HG03097 (cell line): ENCODE results near the gene CAMTA1.
"Not testable (repeated sequence)": the region's sequence is repeated elsewhere in the genome, so short reads cannot be mapped to it uniquely, and the experiment has no call there.

Experiments used
- ATAC-seq: cut with Tn5 transposase; IDR thresholded peaks from one replicate; pipeline ENCODE4 v1.9.1; 2021; ENCODE audit not compliant: unreplicated experiment, low FRiP score

The CAMTA1 gene

DNA sequence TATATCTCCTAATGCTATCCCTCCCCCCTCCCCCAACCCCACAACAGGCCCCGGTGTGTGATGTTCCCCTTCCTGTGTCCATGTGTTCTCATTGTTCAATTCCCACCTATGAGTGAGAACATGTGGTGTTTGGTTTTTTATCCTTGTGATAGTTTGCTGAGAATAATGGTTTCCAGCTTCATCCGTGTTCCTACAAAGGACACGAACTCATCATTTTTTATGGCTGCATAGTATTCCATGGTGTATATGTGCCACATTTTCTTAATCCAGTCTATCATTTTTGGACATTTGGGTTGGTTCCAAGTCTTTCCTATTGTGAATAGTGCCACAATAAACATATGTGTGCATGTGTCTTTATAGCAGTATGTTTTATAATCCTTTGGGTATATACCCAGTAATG, 812.8 kb downstream of the CAMTA1 start:
- not testable (repeated sequence) for ATAC-seq

DNA sequence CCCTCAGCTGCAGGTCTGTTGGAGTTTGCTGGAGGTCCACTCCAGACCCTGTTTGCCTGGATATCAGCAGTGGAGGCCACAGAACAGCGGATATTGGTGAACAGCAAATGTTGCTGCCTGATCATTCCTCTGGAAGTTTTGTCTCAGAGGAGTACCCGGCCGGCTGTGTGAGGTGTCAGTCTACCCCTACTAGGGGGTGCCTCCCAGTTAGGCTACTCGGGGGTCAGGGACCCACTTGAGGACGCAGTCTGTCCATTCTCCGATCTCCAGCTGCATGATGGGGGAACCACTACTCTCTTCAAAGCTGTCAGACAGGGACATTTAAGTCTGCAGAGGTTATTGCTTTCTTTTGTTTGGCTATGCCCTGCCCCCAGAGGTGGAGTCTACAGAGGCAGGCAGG, 819.7 kb downstream of the CAMTA1 start:
- not testable (repeated sequence) for ATAC-seq

DNA sequence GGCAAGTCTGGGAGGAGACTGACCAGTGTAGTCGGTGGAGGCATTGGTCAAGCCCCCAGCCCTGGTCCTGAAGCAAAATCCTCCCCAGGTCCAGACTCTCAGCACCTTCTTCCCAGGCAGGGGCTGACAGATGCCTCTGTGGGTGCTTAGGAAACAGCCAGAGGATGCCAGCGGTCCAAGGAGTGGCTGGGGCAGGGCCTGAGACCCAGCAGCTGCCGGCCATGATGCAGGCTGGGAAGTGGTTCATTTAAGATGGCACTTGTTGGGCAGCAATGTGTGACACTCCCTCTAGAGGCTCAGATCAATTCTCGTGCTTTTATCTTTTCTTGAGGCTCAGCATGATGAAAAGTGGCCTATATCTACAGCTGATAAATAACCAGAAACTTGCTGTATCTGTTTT, 820.8 kb downstream of the CAMTA1 start:
- ATAC-seq: no peak

DNA sequence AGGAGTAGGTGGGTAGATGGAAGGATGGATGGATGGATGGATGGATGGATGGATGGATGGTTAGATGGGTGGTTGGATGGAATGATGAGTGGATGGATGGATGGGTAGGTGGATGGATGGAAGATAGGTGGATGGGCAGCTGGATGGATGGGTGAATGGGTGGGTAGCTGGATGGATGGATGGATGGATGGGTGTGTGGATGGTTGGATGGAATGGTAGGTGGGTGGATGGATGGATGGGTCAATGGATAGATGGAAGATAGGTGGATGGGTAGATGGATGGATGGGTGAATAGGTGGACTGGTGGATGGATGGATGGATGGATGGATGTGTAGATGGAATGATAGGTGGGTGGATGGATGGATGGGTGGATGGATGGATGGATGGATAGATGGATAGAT, 821.8 kb downstream of the CAMTA1 start:
- ATAC-seq: no peak

DNA sequence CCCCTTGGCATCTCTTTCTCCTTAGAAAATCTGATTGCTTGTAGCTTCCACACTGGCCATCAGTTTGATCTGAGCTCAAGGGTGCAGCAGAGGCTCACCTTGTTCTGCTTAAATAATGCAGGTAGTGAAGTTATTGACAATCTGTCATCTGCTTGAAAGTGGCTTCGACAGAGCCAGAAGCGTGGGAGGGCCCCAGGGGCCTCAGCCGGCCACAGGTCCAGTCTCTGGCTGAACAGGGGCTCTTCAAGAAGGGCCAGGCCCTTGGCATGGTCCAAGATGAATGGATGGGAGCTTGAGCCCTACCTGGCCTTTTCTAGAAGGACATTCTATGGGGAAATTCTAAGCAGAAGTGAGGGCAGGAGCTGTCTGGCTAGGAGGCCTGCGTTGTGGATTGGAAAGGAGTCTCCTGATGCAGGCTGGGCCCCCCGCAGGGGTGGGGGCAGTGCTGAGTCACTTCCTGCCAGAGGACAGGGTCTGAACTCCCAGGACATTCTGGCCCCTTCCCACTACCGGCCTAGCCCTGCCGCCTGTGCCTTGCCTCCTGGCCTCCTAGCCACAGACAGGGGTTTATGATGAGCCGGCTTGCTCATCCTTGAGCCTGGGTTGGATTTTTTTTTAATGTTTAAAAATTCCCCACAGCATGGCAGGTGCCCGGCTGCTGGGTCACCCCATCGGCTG, 823.5 kb downstream of the CAMTA1 start:
- no peak for ATAC-seq

DNA sequence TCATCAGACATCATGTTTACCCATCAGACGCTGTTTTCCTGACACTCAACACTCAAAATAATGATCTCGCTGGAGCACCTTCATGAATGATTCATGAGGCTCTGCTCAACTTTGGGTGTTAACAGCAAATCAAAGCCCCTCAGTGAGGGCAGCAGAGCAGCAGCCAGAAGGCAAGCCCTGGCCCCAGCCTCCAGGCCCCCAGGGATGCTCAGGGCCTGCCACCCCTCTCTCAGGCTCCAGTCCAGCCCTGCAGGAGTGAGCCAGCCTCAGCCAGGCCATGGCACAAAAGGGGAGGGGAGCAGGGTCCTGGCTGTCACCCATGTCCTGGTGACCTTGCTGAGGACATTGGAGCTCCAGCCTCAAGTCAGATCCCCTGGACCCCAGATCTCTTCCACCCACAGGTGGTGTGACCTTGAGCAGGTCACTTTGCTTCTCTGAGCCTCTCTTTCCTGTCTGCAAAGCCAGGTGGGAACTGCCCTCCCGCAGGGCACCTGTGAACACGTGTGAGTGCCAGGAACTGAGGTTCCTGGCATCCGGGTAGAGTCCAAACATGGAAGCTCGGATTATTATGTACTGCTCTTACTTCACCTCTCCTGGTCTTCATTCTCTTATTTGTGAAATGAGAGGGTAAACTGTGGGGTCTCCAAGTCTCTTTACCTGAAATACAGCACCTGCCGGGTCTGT, 824.2 kb downstream of the CAMTA1 start:
- no peak for ATAC-seq

DNA sequence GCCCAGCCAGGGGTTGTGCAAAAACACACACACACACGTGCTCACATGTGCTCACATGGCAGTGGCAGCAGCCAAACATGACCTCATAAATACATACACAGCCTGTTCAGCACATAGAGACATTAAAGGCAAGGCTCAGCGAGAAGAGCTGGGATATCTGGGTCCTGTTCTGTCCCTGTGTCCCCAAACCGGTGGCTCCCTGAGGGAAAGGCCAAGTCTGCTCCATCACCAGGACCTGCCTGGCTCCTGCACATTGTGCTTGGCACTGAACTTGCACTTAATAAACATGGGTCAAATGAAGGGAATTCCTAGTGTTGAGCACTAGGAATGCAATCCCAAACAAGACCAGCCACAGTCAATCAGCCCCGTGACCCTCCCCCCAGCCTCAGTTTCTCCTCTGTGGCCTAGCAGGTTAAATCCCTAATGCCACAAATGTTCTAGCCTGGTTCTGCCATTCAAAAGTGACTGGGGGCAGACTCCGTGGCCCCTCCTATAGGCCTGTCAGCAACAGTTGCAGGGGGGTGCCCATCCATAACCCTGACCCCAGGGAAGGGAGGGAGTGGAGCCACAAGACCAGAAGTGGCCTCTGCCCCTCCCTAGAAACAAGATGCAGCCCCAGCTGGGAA, 825.0 kb downstream of the CAMTA1 start:
- ATAC-seq: no peak

DNA sequence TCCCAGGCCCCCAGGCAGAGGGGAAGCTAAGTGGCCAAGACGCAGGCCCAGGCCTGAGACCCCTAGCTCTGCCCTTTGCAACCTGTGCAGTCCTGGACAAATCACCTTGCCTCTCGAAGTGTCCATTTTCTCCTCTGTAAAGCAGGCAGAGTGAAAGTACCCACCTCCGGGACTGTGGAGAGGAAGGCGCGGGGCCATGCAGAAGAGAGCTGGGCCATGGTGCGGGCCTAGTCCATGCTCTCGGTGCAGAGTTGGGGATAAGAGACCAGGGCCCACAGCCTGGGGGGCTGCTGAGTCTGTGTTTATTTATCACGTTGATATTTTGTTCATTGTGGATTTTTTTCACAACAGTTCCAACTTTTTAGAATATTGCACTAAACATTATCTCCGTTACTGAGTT, 825.7 kb downstream of the CAMTA1 start:
- no peak for ATAC-seq

DNA sequence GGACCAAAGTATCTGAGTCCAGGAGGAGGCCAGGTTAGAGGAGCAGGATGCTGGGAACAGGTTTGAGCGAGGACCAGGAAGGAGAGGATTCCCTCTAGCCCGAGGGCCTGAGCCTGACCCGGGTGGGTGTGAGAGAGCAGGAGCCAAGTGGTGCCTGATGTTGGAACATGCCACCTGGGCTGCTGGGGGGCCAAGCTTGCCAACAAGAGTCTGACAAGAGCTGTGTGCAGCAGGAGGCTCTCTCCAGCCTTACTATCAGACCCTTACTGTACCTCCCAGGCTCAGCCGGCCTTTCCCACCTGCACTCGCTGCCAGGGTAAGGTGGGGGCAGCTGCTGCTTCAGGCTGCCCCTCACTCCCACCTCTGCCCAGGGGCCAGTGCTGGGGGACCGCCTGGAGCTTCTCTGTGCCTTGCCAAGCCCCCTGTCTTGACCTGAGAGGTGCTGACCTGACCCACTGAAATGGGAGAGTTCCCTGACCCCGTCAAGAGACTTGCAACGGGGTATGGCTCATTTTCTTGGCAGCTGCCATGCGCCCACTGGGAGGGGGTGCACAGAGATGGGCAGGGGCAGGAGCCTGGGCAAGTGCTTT, 826.3 kb downstream of the CAMTA1 start:
- ATAC-seq: no peak

DNA sequence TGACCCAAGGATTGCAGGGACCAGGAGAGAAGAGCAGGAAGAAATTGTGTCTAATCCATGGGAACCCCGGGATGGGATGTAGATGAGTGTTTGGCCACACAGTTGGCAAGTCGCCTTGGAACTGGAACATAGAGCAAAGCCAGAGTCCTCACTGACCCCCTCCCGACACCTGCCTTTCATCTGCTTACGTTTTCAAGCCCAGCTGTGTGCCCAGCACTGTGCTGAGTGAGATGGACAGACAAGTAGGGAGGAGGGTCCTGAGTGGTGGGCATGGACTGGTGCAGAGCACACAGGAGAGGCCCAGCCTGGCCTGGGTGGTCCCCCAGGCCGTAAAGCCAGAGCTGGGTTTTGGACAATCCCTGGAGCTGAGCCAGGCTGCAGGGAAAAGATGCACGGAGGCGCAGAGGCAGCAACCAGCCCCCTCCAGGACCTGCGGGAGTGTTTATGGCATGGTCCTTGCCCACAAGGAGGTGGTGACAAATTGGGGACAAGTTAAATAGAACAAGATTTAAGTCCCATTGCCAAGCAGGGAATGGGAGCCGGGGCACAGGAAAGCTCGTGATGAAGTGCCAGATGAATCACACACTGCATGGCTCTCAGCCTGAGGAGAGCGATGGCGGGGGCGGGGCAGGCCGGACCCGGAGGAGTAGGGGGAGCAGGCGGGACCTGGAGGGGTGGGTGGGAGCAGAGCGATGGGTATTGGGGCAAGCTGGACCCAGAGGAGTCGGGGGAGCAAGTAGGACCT, 828.0 kb downstream of the CAMTA1 start:
- no peak for ATAC-seq

DNA sequence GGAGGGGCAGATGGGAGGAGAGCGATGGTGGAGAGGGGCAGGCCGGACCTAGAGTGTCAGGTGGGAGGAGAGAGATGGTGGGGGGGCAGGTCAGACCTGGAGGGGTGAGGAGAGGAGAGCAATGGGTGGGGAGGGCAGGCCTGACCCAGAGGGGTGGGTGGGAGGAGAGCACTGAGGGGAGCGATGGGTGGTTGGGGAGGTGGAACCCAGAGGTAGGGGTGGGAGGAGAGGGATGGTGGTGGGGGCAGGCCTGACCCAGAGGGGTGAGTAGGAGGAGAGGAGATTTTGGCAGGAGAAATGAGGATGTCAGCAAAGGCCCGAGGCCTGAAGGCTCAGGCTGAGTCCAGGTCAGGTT, 828.6 kb downstream of the CAMTA1 start:
- ATAC-seq: no peak

DNA sequence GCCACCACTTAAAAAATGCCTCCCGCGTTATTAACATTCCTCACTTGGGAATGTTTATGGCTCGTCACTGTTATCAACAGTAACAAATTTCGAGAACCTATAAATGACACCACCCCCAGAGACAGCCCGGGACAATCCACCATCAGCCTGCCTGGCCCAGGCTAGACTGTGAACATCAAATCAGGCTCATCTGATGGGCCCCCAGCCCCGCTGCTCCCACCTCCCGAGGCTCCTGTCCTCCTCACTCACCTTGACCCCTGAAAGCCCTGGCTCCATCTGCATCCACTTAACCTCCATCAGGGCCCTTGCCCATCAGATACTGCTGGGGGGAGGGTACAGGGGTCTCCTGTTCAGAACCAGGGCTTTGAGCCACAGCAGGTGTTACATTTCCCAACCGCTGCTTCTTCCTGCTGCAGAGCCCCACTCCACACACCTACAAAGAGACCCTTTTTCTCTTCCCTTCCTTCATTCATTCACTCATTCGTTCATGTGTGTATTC, 829.4 kb downstream of the CAMTA1 start:
- ATAC-seq: no peak

DNA sequence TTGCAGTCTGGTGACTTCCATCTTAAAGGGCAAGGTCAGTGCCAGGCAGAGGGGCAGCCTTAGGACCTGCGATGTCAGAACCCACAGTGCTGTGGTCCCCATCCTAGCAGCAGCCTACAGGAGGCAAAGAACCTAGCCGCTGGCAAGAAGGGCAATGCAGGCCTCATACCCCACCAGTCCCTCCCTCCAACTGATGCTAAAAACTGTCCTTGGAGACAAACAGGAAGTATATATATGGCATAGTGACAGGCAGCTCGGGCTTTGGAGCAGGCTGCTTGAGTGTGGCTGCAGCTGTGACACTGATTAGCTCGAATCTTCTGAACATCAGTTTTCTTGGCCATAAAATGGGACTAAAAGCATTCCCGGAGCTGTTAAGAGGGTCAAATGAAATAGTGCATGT, 829.9 kb downstream of the CAMTA1 start:
- ATAC-seq: no peak

DNA sequence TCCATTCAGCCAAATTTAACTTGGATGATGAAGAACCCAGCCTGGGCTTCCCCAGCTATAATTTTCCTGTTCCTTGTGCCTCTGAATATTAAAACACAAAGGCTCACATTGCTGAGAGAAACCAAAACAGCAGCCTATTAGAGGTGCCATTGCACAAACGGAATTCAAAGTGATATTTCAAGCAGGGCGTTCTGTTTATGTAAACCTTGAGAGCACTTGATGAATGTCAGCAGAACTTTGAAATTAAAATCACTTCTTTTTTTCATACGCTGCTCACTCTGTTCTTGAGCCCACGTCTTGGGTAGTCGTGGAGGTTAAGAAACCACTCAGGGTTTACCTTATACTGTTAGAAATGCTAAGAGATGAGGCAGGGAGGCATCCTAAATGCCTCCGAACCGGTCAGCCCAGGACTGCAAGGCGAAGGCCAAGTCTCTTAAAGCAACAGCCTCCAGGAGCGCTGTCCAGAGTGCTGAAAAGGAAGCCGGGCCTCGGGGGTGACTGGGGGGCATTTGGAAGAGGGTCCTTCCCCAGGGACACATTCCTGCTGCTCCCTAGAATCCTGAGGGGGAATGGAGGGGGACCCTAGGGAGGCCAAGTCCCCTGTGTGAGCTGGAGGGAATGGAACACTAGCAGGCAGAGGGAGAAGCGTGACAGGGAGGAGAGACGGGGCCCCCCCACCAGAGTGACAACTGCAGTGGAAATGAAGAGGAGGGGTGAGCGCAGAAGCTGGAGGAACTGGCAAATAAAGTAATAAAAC, 831.0 kb downstream of the CAMTA1 start:
- ATAC-seq: no peak

DNA sequence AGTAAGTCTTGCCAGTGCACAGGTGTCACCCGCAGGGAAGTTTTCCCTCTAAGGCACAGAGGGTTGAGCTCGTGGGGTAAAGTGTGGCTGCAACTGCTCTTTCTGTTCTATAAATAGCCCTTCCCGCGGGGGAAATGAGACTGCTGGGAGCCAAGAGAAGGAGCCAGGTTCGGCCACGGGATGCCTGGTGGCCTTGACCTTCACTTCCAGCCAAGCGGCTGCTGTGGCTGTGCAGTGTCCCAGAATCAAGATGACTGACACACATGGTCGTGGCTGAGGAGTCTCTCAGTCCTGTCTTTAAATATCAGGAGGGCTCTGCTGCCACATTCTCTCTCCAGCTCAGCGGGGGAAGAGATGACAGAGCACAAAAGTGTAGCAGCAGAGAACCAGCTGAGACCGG, 831.7 kb downstream of the CAMTA1 start:
- no peak for ATAC-seq

DNA sequence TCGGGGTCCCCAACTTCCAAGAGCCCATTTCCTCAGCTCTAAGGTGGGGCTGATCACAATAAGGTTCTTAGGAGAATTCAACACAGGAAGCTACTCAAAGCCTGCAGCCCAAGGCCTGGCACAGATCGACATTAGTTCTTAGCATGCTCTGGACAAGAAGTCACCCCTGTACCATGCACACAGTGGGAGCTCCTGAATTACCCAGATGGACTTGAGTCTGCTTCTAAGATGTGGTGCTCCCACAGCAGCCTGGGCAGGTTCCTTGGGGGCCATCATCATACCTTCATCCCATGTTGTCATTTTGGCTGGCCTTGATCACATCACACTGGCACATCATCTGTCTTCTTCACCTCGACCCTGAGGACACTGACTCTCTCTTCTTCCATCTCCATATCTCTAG, 832.6 kb downstream of the CAMTA1 start:
- no peak for ATAC-seq

DNA sequence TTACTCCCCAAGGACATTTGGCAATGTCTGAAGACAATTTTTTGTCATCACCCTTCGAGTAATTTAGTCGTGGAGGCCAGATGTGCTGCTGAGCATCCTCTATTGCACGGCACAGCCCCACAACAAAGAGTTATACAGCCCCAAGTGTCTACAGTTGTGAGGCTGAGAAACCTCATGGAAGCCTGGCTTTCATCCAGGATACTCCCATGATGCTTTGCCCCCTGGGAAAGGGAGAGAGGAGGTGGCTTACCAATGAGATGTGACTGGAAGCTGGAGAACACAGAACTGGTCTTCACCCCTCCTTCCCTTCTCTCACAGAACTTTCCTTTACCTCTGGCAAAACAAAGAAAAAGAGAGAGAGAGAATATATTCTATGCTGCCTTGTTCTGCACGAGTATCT, 834.9 kb downstream of the CAMTA1 start:
- ATAC-seq: no peak

DNA sequence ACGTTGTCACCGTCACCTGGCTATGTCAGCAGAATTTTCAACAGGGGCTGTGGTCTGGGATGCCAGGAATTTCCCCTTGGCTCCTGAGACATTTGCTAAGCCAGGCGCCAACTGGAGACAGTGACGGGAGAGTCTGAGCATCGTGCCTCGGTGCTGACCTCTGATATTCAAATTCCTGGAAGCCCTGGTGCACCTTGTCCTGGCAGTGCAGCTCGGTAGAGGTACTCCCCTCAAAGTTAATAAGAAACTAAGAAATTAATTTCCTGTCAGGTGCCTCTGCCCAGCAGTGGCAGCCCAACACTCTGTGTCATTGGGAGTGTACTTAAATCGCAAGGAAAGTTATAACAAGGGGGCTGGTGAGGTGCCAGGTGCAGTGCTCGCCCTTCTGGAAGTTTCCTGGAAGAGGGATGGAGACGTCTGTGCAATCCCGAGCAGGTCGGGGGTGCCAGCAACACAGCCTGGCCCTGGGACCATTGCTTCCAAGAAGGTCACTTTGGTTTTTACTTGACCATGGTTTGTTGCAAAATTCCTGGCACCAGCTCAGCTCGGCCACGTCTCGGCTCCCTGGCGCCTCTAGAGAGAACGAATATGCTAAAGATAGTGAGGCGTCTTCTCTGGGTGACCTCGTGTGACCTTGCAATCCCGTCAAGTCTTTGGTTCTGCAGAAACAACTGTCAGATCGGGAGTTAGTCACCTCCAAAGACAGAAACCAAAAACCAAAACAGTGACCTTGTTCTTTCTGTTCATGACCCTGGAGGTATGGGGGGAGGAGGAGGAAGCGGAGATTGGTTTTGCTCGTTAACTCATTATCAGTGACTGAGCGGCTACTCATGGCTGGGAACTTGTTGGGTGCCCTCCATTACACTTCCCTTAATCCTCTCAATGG, 836.3 kb downstream of the CAMTA1 start:
- ATAC-seq: no peak

DNA sequence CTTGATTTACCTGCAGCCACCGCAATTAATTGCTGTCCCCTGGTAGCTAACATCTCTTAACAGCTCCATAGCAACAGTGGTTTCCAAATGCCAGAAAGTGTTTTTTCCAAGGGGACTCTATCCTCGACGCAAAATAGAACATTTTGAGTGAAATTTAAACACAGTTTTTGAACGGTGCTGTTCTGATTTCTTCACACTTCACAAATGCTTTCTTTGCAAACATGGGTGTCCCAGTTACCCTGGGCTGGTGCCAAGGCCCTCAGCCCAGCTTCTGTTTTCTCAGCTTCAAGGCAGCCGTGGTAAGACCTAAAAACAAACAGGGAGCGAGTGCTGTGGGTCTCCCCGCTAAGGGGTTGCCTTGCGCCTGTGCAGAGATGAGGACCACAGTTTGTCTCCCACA, 838.6 kb downstream of the CAMTA1 start:
- ATAC-seq: no peak
